HL-60 (cell line): ENCODE measurements around the gene ZNF555.

ENCODE experiments used
- DNase-seq, 2 experiments: peaks; one replicate each; pipeline ENCODE4 v3.0.0-alpha.2; 2010 to 2020; ENCODE audit warnings: low read depth in 1 of 2, low spot score in 1 of 2
- H3K27ac ChIP-seq: fragments of 250-450 bp; sonication (Bioruptor Pico); replicated peaks from 2 replicates; pipeline ENCODE4 v1.5.1; 2020; ENCODE audit warnings: mild to moderate bottlenecking, moderate library complexity
- H3K27me3 ChIP-seq: fragments of 250-450 bp; sonication (Bioruptor Pico); 2 replicates; pipeline ENCODE4 v1.5.1; 2021; ENCODE audit warnings: mild to moderate bottlenecking, moderate library complexity; ENCODE audit not compliant: insufficient read depth, poor library complexity, severe bottlenecking
- H3K4me3 ChIP-seq: replicated peaks from 2 replicates; pipeline ENCODE4 v1.5.1; 2011; ENCODE audit warnings: mild to moderate bottlenecking, control low read depth, low read length; ENCODE audit not compliant: insufficient read depth
- GABPA ChIP-seq: IDR thresholded peaks from 2 replicates; pipeline ENCODE4 v1.6.1; 2012; ENCODE audit warnings: low read depth
- POLR2AphosphoS5 ChIP-seq: IDR thresholded peaks from 2 replicates; pipeline ENCODE4 v1.6.1; 2012; ENCODE audit warnings: low read depth
- REST ChIP-seq: IDR thresholded peaks from 2 replicates; pipeline ENCODE4 v1.6.1; 2012; ENCODE audit warnings: low read depth; ENCODE audit not compliant: insufficient replicate concordance
- SPI1 ChIP-seq: IDR thresholded peaks from 2 replicates; pipeline ENCODE4 v1.6.1; 2012; ENCODE audit warnings: low read depth, mild to moderate bottlenecking, borderline replicate concordance
- TF ChIP-seq, protein P1 (sequence below): IDR thresholded peaks from one replicate; pipeline ENCODE4 v1.5.1; 2011; ENCODE audit warnings: low read length, control low read depth, inconsistent platforms; ENCODE audit not compliant: insufficient read depth

ZNF555 gene

DNA sequence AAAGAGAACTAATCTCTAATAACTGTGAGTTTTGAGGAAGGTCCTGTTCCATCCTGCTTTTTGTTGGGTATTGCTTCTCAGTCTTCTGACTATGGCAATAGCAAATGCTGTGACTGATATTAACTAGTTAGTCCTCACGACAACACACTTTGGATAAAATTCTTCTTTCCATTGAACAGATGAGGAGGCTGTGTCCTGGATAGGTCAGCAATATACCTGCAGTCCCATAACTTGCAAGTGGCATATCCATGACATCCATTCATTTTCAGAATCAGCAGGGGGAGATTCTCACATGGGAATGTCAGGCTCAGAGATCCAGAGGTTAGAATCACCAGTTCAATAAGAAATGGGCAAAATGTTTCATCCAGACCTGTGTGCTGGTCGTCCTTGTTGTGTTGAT is 14.3 kb upstream of the ZNF555 start:
- Histone ChIP-seq H3K27ac (no peak overlapping the region), H3K27me3 (no peaks in the 10 kb centered on the region), H3K4me3 (no peak overlapping the region)
- DNase-seq = no peak
- TF ChIP-seq GABPA = no peak
- TF ChIP-seq, protein P1, sequence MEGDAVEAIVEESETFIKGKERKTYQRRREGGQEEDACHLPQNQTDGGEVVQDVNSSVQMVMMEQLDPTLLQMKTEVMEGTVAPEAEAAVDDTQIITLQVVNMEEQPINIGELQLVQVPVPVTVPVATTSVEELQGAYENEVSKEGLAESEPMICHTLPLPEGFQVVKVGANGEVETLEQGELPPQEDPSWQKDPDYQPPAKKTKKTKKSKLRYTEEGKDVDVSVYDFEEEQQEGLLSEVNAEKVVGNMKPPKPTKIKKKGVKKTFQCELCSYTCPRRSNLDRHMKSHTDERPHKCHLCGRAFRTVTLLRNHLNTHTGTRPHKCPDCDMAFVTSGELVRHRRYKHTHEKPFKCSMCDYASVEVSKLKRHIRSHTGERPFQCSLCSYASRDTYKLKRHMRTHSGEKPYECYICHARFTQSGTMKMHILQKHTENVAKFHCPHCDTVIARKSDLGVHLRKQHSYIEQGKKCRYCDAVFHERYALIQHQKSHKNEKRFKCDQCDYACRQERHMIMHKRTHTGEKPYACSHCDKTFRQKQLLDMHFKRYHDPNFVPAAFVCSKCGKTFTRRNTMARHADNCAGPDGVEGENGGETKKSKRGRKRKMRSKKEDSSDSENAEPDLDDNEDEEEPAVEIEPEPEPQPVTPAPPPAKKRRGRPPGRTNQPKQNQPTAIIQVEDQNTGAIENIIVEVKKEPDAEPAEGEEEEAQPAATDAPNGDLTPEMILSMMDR = no peak
- no peak for TF ChIP-seq SPI1
- TF ChIP-seq REST = no peak
- TF ChIP-seq POLR2AphosphoS5 = no peak

DNA sequence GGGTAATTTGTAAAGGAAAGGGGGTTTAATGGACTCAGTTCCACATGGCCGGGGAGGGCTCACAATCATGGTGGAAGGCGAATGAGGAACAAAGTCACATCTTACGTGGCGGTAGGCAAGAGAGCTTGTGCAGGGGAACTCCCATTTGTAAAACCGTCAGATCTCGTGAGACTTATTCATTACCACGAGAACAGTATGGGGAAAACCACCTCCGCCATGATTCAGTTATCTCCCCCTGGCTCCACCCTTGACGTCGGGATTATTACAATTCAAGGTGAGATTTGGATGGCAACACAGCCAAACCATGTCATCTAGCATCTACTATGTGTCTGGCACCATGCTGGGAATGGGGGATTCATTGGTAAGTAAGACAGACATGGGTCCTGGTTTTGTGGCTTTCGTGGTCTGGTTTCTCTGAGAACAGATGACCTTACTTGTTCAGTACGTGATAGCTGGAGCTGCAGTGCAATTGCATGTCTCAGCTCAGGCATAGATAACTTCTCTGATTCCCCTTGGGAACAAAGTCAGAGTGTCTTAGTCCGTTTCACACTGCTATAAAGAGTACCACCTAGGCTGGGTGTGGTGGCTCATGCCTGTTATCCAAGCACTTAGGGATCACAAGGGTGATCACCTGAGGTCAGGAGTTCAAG is 13.3 kb upstream of the ZNF555 start:
- DNase-seq = no peak
- TF ChIP-seq, protein P1 = no peak
- TF ChIP-seq GABPA = no peak
- TF ChIP-seq SPI1 = no peak
- TF ChIP-seq REST = no peak
- no peak for TF ChIP-seq POLR2AphosphoS5
- no peak overlapping the region for H3K27ac ChIP-seq
- H3K4me3 ChIP-seq = no peak overlapping the region
- no peaks in the 10 kb centered on the region for H3K27me3 ChIP-seq

DNA sequence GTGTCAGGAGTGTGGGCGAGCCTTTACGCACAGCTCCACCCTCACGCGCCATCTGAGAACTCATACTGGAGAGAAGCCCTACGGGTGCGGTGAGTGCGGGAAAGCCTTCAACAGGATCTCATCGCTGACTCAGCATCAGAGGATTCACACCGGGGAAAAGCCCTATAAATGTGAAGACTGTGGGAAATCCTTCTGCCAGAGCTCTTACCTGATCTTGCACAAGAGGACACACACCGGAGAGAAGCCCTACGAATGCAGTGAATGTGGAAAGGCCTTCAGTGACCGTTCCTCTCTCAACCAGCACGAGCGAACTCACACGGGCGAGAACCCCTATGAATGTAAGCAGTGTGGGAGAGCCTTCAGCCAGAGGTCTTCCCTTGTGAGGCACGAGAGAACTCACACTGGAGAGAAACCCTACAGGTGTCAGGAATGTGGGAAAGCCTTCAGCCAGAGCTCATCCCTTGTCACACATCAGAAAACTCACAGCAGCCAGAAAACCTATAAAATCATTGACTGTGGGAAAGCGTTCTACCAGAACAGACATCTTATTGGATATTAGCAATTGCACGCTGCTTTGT is 6.9 kb upstream of the ZNF555 start:
- TF ChIP-seq REST (no peak), POLR2AphosphoS5 (no peak), SPI1 (no peak), GABPA (no peak)
- TF ChIP-seq, protein P1 = no peak

More for the DNA sequence above, 6.9 kb upstream of the ZNF555 start:
- Histone ChIP-seq H3K27ac (no peak overlapping the region), H3K27me3 (no peaks in the 10 kb centered on the region), H3K4me3 (no peak overlapping the region)
- DNase-seq = no peak
